Ascending aorta (tissue), 2 donors: ENCODE measurements around the gene PTPN6. TPM values are rescaled to one million over a fixed set of nuclear protein-coding genes. Genes with fewer than 3 reads are reported as not detected.

Source experiments
- DNase-seq, 2 donors: peaks; one replicate each; pipeline ENCODE4 v3.0.0-alpha.2; 2019; ENCODE audit warnings: low spot score in 2 of 2
- H3K27ac ChIP-seq, 2 donors: fragments of 200-600 bp; sonication (generic); one replicate each; pipeline ENCODE4 v1.5.1; 2016 to 2017; ENCODE audit warnings: mild to moderate bottlenecking in 1 of 2
- H3K27me3 ChIP-seq: fragments of 200-600 bp; sonication (generic); one replicate; pipeline ENCODE4 v1.5.1; 2017
- H3K36me3 ChIP-seq, 2 donors: fragments of 200-600 bp; sonication (generic); one replicate each; pipeline ENCODE4 v1.5.1; 2016
- H3K4me1 ChIP-seq, 2 donors: fragments of 200-600 bp; sonication (generic); one replicate each; pipeline ENCODE4 v1.5.1; 2016 to 2017; ENCODE audit warnings: mild to moderate bottlenecking in 1 of 2
- H3K4me3 ChIP-seq, 2 donors: fragments of 200-600 bp; sonication (generic); one replicate each; pipeline ENCODE4 v1.5.1; 2016 to 2017; ENCODE audit warnings: mild to moderate bottlenecking in 1 of 2
- H3K9me3 ChIP-seq, 2 donors: fragments of 200-600 bp; sonication (generic); one replicate each; pipeline ENCODE4 v1.5.1; 2016
- intact Hi-C: fragments of 100-400 bp; cut with DNase I; formaldehyde crosslinking; loops from one replicate; pipeline ENCODE4 v1.15.1; 2023
- total RNA-seq: library from RNA; depleted of rRNA; stranded (reverse); fragments of >200 nt; gene quantifications from one replicate; pipeline ENCODE4 v1.1.0, GENCODE V29; 2016
- TF ChIP-seq, protein P1 (sequence below), 3 experiments: fragments of 200-600 bp in 2 of 3; fragments of 450-650 bp in 1 of 3; sonication (generic) in 2 of 3; IDR thresholded peaks; one replicate each; pipeline ENCODE4 v1.5.1; 2016 to 2019; ENCODE audit warnings: antibody characterized with exemption in 3 of 3, mild to moderate bottlenecking in 1 of 3, moderate library complexity in 1 of 3

PTPN6 gene
- total RNA-seq, 1 donor from 2014 or later = 1.7 TPM

DNA sequence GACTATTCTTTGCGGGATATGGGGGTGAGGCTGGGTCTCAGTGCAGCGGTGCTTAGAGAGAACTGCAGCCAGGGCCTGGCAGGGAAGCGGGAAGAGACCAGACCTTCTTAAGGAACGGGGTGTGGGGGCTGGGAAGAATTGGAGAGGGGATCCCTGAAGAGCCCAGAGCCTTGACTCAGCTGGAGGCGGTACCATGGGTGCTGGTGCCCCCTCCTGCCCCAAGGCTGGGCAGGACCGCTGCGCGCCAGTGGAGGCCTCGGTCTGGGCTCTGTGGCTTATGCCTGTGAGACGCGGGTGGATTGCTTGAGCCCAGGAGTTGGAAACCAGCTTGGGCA, 8.9 kb upstream of the PTPN6 start:
- Histone ChIP-seq H3K27ac (peak overlapping the region; percentile 96 to 99), H3K9me3 (no peaks in the 10 kb centered on the region), H3K36me3 (peaks cover 18 to 39% of the 10 kb centered on the region in 2 donors), H3K4me1 (peaks cover 11 to 38% of the 10 kb centered on the region in 2 donors), H3K27me3 (no peaks in the 10 kb centered on the region), H3K4me3 (no peak overlapping the region)
- no peak for DNase-seq
- TF ChIP-seq, protein P1, sequence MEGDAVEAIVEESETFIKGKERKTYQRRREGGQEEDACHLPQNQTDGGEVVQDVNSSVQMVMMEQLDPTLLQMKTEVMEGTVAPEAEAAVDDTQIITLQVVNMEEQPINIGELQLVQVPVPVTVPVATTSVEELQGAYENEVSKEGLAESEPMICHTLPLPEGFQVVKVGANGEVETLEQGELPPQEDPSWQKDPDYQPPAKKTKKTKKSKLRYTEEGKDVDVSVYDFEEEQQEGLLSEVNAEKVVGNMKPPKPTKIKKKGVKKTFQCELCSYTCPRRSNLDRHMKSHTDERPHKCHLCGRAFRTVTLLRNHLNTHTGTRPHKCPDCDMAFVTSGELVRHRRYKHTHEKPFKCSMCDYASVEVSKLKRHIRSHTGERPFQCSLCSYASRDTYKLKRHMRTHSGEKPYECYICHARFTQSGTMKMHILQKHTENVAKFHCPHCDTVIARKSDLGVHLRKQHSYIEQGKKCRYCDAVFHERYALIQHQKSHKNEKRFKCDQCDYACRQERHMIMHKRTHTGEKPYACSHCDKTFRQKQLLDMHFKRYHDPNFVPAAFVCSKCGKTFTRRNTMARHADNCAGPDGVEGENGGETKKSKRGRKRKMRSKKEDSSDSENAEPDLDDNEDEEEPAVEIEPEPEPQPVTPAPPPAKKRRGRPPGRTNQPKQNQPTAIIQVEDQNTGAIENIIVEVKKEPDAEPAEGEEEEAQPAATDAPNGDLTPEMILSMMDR (IDR thresholded peaks at IDR 0.05) = no peak
- intact Hi-C loops = no loop called here

DNA sequence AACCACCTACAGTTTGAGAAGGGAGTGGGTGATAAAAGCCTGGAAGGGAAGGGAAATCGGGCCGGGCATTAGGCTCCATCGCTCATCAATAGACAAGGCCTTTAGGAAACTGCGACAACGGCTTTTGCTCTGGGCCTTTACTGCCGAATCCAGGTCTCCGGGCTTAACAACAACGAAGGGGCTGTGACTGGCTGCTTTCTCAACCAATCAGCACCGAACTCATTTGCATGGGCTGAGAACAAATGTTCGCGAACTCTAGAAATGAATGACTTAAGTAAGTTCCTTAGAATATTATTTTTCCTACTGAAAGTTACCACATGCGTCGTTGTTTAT, 7.8 kb upstream of the PTPN6 start:
- no peaks in the 10 kb centered on the region for H3K27me3 ChIP-seq
- intact Hi-C loops = loop anchor here (1.0 kb wide), 3 partner anchors 18 to 76 kb away; partner anchors contain the start of genes SPSB2 and TPI1
- peak overlapping the region; percentile 80 to 91 for H3K4me3 ChIP-seq
- TF ChIP-seq, protein P1 (IDR thresholded peaks at IDR 0.05) = no peak
- no peaks in the 10 kb centered on the region for H3K9me3 ChIP-seq
- peak; percentile 61 to 94 for DNase-seq
- peak overlapping the region; percentile 96 to 99 for H3K27ac ChIP-seq
- peaks cover 8 to 33% of the 10 kb centered on the region in 2 donors for H3K4me1 ChIP-seq
- H3K36me3 ChIP-seq = peaks cover 18 to 39% of the 10 kb centered on the region in 2 donors

DNA sequence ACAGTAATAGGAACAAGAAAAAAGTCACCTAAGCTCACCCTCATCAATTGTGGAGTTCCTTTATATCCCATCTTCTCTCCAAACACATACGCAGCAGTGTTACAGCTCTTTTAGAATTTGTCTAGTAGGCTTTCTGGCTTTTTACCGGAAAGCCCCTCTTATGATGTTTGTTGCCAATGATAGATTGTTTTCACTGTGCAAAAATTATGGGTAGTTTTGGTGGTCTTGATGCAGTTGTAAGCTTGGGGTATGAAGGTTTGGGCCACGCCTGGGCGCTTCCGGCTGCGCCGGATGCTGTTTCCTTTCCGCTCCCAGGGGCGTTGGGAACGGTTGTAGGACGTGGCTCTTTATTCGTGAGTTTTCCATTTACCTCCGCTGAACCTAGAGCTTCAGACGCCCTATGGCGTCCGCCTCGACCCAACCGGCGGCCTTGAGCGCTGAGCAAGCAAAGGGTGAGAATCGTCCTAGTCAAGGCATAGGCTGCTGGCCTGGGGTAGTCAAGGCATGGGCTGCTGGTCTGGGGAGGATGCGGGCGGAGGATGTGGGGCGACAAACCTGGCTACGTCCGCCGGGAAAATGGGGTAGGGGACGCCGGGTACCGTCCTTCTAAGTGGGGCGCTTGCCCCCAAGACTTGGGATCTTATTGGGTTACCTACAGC, 7.3 kb upstream of the PTPN6 start, which contains the start of the genes C12orf57 and RNU7-1:
TSS of gene C12orf57 (plus strand) at position 301 of the 659 bp plus-strand sequence. CDS start at position 401, 100 bp downstream.
TSS of gene RNU7-1 (plus strand) at position 95 of the 659 bp plus-strand sequence.
- Histone ChIP-seq H3K4me1 (peaks cover 3 to 28% of the 10 kb centered on the region in 2 donors), H3K27me3 (no peaks in the 10 kb centered on the region), H3K27ac (peak within 1 kb of the TSS; percentile 96 to 99), H3K4me3 (peak within 1 kb of the TSS; percentile 80 to 91), H3K9me3 (no peaks in the 10 kb centered on the region), H3K36me3 (peaks cover 18 to 36% of the 10 kb centered on the region in 2 donors)
- TF ChIP-seq, protein P1 (IDR thresholded peaks at IDR 0.05) = no peak
- intact Hi-C loops = loop anchor here (1.0 to 2.0 kb wide), 6 partner anchors 19 to 169 kb away; partner anchors contain the start of genes EMG1, LPCAT3, PHB2 and SPSB2
- DNase-seq = peak in 1 of 2 donors; percentile 90

DNA sequence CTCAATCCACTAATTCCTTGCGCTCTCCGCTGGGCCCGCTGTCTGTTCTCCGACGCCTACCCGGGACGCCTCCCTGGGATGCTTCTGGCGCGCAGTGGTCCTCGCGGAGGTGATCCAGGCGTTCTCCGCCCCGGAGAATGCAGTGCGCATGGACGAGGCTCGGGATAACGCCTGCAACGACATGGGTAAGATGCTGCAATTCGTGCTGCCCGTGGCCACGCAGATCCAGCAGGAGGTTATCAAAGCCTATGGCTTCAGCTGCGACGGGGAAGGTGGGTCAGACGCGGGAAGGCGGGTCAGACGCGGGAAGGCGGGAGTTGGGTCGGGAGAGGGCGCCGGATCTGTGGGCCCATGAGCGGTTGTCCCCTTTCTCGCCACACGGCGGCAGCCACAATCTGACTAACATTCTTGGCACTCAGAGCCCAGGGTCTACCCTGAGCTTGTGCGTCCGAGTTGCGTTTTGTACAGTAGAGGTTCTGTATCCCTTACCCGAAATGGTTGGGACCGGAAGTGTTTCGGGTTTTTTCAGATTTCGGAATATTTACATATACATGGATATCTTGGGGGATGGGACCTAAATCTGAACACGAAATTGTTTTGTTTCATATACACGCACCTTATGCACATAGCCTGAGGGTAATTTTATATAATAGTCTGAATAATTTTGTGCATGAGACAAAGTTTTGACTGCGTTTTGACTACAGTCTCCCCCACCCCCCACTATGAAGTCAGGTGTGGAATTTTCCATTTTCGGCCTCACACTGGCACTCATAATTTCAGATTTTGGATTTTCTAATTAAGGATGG, 6.6 kb upstream of the PTPN6 start:
- Histone ChIP-seq H3K27ac (peak overlapping the region; percentile 96 to 99), H3K36me3 (peaks cover 18 to 35% of the 10 kb centered on the region in 2 donors), H3K27me3 (no peaks in the 10 kb centered on the region), H3K4me1 (peaks cover 0 to 21% of the 10 kb centered on the region in 2 donors), H3K4me3 (peak overlapping the region; percentile 80 to 91), H3K9me3 (no peaks in the 10 kb centered on the region)
- intact Hi-C loops = loop anchor here (1.0 to 2.0 kb wide), 3 partner anchors 26 to 168 kb away; partner anchors contain the start of genes EMG1, LPCAT3 and PHB2
- TF ChIP-seq, protein P1 (IDR thresholded peaks at IDR 0.05) = peak; percentile 77 to 95 (median 81)
- peak; percentile 86 to 97 for DNase-seq

DNA sequence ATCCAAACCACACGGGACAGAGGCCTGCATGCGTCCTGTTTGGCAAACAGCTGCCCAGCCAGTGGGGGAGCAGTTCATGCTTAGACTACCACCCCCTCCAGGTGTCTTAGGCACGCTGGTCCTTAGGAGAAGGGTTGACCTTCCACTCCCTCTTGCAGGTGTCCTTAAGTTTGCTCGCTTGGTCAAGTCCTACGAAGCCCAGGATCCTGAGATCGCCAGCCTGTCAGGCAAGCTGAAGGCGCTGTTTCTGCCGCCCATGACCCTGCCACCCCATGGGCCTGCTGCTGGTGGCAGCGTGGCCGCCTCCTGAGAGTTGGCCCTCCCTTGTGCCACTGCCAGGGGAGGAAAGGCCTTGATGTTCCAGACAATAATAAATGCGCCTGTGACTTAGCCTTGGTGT, 5.5 kb upstream of the PTPN6 start:
- peaks cover 18 to 29% of the 10 kb centered on the region in 2 donors for H3K36me3 ChIP-seq
- no peaks in the 10 kb centered on the region for H3K9me3 ChIP-seq
- TF ChIP-seq, protein P1 (IDR thresholded peaks at IDR 0.05) = no peak
- no peaks in the 10 kb centered on the region for H3K27me3 ChIP-seq
- H3K4me3 ChIP-seq = peak overlapping the region in 1 of 2 donors; percentile 80
- no peak for DNase-seq
- H3K27ac ChIP-seq = no peak overlapping the region
- peaks cover 0 to 19% of the 10 kb centered on the region in 2 donors for H3K4me1 ChIP-seq
- intact Hi-C loops = loop anchor here (1.0 to 2.0 kb wide), 3 partner anchors 20 to 167 kb away; partner anchors contain the start of gene LPCAT3
